HG03175 (cell line): Measurements from ENCODE around the gene PC.
A peak's percentile ranks its signal among the peaks of the same experiment; 100 is the strongest.
"Not testable (repeated sequence)": the region's sequence is repeated elsewhere in the genome, so short reads cannot be mapped to it uniquely, and the experiment has no call there.

Experiments
- ATAC-seq: cut with Tn5 transposase; IDR thresholded peaks from one replicate; pipeline ENCODE4 v1.9.1; 2021; ENCODE audit warnings: mild to moderate bottlenecking, moderate library complexity; ENCODE audit not compliant: unreplicated experiment

PC gene

DNA sequence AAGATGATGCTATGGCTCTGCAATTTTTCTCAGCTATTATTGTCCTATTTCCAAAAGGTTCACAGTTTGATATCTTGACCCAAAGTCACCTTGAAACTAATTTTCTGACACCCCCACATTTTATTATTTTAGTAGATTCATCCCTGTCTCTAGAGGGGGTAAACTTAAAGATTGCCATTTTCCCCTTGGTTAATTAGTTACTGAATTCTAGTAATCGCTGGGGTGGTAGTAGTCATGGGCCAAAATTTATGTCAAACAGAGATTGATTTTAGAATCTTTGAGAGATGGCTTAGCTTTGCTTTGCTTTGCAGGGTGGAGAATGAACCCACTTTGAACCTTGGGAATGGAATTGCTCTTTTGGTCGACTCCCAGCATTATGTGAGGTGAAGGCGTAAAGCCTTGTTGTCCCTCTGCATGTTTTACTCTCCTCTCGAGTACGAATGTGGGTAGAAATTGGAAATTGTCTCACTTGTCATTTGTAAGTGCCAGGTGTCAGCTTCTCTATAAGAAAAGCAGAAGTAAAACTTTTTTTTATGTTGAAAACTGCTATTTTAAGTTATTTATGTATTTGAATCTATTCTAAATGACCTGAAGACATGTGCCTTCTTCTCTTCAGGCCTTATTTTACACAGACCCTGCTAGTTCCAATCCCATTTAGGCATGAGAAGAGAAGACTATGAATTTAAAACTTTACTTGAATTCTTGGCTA, 157.3 kb downstream of the PC start:
- ATAC-seq: peak; percentile 64

GRCh38 chr11:66799815-66800214, 158.4 kb downstream of the PC start:
- ATAC-seq: not testable (repeated sequence)
